ENCODE results near the gene ITIH3. TPM values are rescaled to one million over a fixed set of nuclear protein-coding genes. Genes with fewer than 3 reads are reported as not detected.

ITIH3 gene
- total RNA-seq, 6 donors from 2014 or later, result 2.1 to 13.5 (median 7.0) TPM

DNA sequence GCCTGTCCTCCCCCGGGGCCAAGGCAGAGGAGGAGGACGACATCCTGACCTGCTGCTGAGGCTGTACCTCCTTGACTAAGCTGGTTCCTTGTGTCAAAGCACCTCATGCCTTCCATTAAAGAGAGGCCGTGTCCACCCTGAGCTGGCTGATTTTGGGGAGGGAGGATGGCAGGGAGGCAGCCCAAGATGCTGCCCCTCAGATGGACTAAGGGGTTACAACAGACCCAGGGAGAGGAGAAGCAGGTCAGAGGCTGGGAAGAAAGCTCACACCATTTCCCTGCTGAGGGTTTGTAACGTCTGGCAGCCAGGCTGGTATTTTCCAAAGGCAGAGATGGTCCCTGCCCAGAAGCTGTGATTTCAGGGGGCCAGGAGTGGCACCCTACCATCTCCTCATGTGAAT is 2.7 kb upstream of the ITIH3 start:
- no peaks in the 10 kb centered on the region for H3K36me3 ChIP-seq
- ATAC-seq (ENCODE audit: low FRiP score in 2 of 2), result no peak
- H3K9me3 ChIP-seq, result no peaks in the 10 kb centered on the region
- WGBS, 2 donors, result 77 to 80% methylated on average over 4 of the region's 4 CpGs
- no peak overlapping the region for H3K27ac ChIP-seq
- no peak for DNase-seq
- H3K27me3 ChIP-seq, result no peaks in the 10 kb centered on the region
- no peak overlapping the region for H3K4me3 ChIP-seq
- TF ChIP-seq EP300 (IDR thresholded peaks at IDR 0.05), result no peak
- TF ChIP-seq, protein P1, sequence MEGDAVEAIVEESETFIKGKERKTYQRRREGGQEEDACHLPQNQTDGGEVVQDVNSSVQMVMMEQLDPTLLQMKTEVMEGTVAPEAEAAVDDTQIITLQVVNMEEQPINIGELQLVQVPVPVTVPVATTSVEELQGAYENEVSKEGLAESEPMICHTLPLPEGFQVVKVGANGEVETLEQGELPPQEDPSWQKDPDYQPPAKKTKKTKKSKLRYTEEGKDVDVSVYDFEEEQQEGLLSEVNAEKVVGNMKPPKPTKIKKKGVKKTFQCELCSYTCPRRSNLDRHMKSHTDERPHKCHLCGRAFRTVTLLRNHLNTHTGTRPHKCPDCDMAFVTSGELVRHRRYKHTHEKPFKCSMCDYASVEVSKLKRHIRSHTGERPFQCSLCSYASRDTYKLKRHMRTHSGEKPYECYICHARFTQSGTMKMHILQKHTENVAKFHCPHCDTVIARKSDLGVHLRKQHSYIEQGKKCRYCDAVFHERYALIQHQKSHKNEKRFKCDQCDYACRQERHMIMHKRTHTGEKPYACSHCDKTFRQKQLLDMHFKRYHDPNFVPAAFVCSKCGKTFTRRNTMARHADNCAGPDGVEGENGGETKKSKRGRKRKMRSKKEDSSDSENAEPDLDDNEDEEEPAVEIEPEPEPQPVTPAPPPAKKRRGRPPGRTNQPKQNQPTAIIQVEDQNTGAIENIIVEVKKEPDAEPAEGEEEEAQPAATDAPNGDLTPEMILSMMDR (IDR thresholded peaks at IDR 0.05), result no peak
- no peak for TF ChIP-seq POLR2AphosphoS5 (IDR thresholded peaks at IDR 0.05)
- TF ChIP-seq POLR2A (IDR thresholded peaks at IDR 0.05), result no peak
- no peaks in the 10 kb centered on the region for H3K4me1 ChIP-seq

DNA sequence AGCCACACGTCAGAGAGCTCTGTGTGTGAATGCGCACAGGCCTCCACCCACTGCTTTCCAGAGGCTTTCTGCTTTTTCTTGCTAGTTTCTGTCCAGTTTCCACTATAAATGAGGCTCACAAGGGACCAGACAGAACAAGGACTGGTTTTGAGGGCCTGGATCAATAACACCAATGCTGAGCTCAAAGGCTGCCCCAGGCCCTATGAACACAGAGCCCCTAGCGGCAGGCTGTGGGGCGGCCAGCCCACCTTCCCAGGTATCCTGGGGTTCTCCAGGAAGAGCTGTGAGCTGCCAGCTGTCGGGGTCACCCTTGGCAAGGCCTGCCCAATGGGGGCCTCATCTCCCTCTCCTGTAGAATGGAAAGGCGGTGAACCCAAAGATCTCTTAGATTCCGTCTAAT is 2.2 kb upstream of the ITIH3 start:
- TF ChIP-seq, protein P1 (IDR thresholded peaks at IDR 0.05), result no peak
- TF ChIP-seq POLR2A (IDR thresholded peaks at IDR 0.05) (no peak), EP300 (IDR thresholded peaks at IDR 0.05) (no peak), POLR2AphosphoS5 (IDR thresholded peaks at IDR 0.05) (no peak)
- 90 to 100% methylated on average over 2 to 7 of the region's 7 CpGs for WGBS, 2 donors
- ATAC-seq (ENCODE audit: low FRiP score in 2 of 2), result no peak

DNA sequence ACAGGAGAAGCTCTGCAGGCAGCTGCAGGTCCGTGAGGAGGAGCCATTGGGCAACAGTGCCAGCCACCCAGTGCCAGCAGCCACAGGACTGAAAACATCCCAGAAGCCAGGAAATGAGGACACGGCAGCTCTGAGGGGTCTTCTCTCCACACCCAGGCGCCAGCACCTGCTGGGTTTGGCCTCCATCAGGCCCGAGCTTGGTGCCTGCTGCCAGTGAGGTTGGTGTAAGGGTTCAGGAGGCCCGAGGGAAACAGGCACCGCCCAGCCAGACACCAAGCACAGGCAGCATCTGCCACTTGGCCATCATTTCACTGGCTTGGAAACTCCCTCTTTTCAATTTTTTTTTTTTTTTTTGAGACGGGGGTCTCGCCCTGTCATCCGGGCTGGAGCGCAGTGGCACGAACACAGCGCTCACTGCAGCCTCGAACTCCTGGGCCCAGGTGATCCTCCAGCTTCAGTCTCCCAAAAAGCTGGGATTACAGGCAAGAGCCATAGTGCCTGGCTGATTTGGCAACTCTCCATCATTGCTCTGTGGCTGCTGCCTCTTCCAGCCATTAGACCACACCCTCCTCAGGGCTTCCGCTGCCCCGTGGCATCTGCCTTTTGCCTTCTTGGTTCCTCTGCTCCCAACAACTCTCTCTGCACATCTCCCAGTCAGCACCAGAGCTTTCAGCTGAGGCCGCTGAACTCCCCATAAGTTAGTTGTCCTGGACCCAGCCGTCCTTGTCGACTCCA is 1.5 kb upstream of the ITIH3 start:
- TF ChIP-seq POLR2AphosphoS5 (IDR thresholded peaks at IDR 0.05), result no peak
- WGBS, 2 donors, result 81 to 84% methylated on average over 16 to 18 of the region's 18 CpGs
- Histone ChIP-seq H3K4me3 (no peak overlapping the region), H3K27me3 (no peaks in the 10 kb centered on the region), H3K9me3 (no peaks in the 10 kb centered on the region), H3K4me1 (no peaks in the 10 kb centered on the region), H3K27ac (no peak overlapping the region), H3K36me3 (no peaks in the 10 kb centered on the region)
- ATAC-seq (ENCODE audit: low FRiP score in 2 of 2), result no peak
- DNase-seq, result no peak

More for the DNA sequence above, 2.2 kb upstream of the ITIH3 start:
- Histone ChIP-seq H3K4me3 (no peak overlapping the region), H3K9me3 (no peaks in the 10 kb centered on the region), H3K36me3 (no peaks in the 10 kb centered on the region), H3K4me1 (no peaks in the 10 kb centered on the region), H3K27ac (no peak overlapping the region), H3K27me3 (no peaks in the 10 kb centered on the region)
- DNase-seq, result no peak

DNA sequence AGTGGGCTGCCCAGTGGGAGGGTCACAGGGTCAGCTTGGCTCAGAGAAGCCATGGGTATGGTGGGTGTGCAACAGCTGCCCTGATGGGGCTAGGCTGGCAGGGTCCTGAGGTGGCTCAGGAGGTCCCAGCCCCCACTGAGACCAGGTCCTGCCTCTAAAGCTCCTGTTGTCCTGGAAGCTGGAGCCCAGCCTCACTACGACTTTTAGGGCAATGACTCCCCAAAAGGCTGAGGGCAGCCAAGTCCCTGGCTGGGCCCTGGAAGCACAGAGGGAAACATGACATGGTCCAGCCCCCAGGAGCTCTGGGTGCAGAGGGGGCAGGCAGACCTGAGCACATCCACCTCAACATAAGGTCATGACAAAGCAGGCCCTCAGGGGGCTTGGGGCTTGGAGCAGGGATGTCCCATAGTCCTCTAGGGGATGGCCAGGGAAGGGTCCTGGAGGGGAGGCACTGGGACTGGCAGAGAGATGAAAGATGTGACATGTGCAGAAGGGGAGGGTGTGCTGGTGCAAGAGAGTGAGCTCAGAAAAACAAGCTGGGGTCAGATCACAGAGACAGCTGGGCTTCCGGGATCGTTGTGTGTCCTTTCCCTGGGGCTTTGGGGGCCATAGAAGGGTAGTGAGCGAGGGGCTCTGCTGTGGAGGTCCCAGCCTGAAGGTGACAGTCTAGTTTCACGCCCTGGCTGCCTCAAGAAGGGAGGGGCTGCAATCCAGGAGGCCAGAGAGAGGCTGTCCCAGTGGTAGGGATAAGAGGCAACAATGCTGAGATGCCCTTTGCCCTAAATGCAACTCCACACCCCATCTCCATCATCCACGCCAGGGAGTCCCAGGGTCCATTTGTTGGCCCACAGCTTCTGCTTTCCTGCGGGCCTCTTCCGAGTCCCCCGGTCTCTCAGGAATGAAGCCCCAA is 639 bp upstream of the ITIH3 start:
- ATAC-seq (ENCODE audit: low FRiP score in 2 of 2) (no peak), DNase-seq (no peak)
- Histone ChIP-seq H3K9me3 (no peaks in the 10 kb centered on the region), H3K4me1 (no peaks in the 10 kb centered on the region), H3K36me3 (no peaks in the 10 kb centered on the region), H3K4me3 (no peak overlapping the region), H3K27me3 (no peaks in the 10 kb centered on the region), H3K27ac (no peak overlapping the region)
- no peak for TF ChIP-seq POLR2AphosphoS5 (IDR thresholded peaks at IDR 0.05)
- TF ChIP-seq EP300 (IDR thresholded peaks at IDR 0.05), result no peak
- no peak for TF ChIP-seq POLR2A (IDR thresholded peaks at IDR 0.05)
- TF ChIP-seq, protein P1 (IDR thresholded peaks at IDR 0.05), result no peak
- WGBS, 2 donors, result 80 to 81% methylated on average over 8 to 9 of the region's 9 CpGs

DNA sequence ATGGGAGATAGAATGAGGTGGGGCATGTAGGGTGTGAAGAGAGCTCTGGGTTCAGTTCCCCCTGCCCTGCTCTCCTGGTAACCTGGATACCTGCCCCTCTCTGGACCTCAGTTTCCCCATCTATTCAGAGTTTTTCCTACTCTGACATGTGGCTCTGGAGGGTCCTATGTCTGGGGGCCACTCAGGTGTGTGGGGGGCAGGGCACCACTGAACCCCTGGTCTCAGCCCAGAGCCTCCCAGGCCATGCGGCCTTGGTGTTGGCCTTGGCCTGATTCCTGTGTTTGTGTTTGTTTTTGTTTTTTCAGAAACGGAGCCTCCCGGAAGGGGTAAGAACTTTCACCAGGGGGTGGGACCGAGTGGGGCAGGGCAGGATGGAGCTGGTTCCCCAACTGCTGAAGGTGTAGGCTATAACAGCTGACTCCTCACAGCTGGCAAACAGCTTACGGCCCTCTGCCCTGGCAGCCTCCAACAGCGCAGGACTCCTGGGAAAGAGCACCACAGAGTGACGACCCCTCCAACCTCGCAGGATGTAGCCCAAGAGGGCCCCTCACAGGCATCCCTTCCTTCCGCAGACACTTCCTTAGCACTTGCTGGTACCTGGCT is 803 bp downstream of the ITIH3 start:
- no peaks in the 10 kb centered on the region for H3K9me3 ChIP-seq
- no peaks in the 10 kb centered on the region for H3K4me1 ChIP-seq
- H3K4me3 ChIP-seq, result no peak overlapping the region
- TF ChIP-seq, protein P1 (IDR thresholded peaks at IDR 0.05), result no peak
- TF ChIP-seq EP300 (IDR thresholded peaks at IDR 0.05), result no peak
- no peak for TF ChIP-seq POLR2A (IDR thresholded peaks at IDR 0.05)
- no peak for TF ChIP-seq POLR2AphosphoS5 (IDR thresholded peaks at IDR 0.05)
- H3K36me3 ChIP-seq, result no peaks in the 10 kb centered on the region
- WGBS, 2 donors, result 53 to 74% methylated on average over 4 to 9 of the region's 9 CpGs
- no peaks in the 10 kb centered on the region for H3K27me3 ChIP-seq
- H3K27ac ChIP-seq, result no peak overlapping the region
- DNase-seq, result no peak
- ATAC-seq (ENCODE audit: low FRiP score in 2 of 2), result no peak
